Activated CD4-positive, alpha-beta T cell treated with anti-CD3 and anti-CD28 coated beads, Interleukin-2, Interleukin-4, amounts not matched to agents 100 ng/mL and 50 ng/mL, durations not matched to agents 16 hours and 8 hours (primary cell): ENCODE measurements around the gene MBD6.
"Not testable (repeated sequence)": the region's sequence is repeated elsewhere in the genome, so short reads cannot be mapped to it uniquely, and the experiment has no call there.

Experiments used
- DNase-seq: peaks from one replicate; pipeline ENCODE4 v3.0.0-alpha.2; 2020; ENCODE audit warnings: low spot score

Gene MBD6

GRCh38 chr12:57515408-57515933 is 7.2 kb upstream of the MBD6 start:
- DNase-seq, result no peak

- DNase-seq, result no peak
Measured at GRCh38 chr12:57515934-57516541, 6.6 kb upstream of the MBD6 start.

- no peak for DNase-seq
Measured at GRCh38 chr12:57516617-57517153, 5.9 kb upstream of the MBD6 start.

- DNase-seq, result no peak
Measured at GRCh38 chr12:57517187-57517586, 5.4 kb upstream of the MBD6 start.

- DNase-seq, result not testable (repeated sequence)
Measured at GRCh38 chr12:57517718-57518117, 4.9 kb upstream of the MBD6 start.

DNA sequence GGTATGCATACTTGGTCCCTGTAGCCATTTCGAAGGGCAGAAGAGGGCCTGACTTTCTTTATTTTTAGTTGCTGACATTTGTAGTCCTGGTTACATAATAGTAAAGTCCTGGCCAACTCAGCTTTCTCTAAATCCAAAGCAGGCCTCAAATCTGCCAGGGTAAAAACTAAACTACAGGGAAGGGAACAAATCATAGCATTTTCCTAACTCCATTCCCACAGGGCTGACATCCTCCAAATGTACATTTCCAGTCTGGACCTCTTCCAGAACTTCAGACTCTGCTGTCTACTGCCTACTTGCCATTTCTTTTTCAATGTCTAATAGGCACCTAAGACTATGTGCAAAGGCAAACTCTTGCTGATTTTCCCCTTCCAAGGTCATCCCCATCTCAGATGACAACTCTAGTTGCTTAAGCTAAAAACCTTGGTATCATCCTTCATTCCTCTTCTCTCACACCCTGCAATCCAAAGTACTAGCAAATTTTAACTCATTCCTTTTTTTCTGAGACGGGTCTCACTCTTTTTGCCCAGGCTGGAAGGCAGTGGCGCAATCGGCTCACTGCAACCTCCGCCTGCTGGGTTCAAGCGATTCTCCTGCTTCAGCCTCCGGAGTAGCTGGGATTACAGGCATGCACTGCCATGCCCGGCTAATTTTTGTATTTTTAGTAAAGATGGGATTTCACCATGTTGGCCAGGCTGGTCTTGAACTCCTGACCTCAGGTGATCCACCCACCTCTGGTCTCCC is 4.3 kb upstream of the MBD6 start:
- DNase-seq, result no peak

- peak; percentile 18 for DNase-seq
Measured at GRCh38 chr12:57518920-57519795, 3.5 kb upstream of the MBD6 start.

DNA sequence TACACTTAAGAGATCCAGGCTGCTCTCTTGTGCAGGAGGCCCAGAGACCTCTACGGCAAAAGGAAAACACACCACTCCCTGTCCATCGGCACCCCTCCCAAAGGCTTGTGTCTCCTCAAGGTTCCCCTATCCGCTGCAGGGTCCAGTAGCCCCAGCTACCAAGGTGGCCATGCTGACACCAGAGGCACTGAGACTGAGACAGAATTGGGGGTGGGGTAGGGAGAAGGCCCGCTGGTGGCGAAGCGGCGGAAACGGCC is 2.9 kb upstream of the MBD6 start:
- DNase-seq, result peak; percentile 35

DNA sequence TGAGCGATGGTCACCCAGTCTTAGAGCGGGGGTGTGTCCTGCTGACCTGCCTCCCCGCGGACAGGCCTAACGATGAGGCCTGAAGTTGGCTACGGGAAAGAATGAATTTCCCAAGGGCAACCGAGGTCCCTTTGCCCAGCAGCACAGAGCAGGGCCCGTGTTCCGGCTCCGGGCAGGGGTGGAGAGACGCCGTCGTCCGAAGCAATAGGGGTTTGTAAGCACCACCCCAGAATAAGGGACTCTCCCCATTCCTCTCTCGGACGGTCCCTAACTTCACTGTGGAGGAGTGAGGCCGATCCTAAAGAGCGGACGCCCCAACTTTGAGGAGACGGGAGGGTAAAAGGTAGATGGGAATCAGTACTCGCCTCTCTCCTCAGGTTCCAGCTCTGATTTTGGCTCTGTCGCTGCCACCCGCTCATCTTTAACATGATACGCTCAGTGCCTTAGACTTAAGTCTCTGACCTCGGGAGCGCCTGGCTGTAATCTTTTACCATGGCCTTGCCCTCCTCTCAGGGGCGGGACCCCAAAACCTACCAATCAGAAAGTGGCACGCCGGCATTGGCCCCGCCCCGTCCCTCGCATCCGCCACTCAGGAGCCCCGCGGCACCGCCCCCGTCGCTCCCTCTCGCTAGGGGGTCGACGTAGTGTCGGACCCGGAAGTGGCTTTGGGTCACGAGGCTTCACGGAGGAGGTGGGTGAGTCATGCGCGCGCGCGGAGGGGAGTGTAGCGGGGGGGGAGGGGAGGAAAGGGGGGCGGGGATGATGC is 2.4 kb upstream of the MBD6 start, which contains the start of gene DDIT3:
Gene DDIT3, minus strand, starts transcription at position 462 of the 766 bp plus-strand sequence. CDS start 3,108 bp downstream, outside the sequence.
- DNase-seq, result peak; percentile 99

DNA sequence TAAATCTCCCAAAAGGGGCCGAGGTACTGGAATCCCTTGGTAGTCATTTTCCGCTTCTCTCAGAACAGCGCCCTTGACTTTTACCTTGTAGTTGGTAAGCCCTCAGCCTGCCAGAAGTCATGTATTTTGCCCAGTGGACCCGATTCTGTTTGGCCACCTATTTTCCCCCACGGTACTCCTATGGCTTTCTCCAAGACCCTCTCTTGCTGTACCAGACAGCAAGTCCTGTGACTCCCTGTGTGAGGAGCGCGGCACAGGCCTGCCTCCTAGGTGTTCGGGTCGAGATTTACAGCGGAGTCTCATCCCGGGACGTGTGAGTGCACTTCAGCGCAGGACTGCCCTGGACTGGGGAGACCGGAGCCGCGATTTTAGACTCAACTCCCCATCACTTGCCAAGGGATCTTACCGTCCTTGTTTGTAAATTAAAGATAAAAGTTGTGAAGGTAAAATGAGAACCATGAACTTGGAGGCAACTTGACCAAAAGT is 1.1 kb upstream of the MBD6 start:
- DNase-seq, result no peak

DNA sequence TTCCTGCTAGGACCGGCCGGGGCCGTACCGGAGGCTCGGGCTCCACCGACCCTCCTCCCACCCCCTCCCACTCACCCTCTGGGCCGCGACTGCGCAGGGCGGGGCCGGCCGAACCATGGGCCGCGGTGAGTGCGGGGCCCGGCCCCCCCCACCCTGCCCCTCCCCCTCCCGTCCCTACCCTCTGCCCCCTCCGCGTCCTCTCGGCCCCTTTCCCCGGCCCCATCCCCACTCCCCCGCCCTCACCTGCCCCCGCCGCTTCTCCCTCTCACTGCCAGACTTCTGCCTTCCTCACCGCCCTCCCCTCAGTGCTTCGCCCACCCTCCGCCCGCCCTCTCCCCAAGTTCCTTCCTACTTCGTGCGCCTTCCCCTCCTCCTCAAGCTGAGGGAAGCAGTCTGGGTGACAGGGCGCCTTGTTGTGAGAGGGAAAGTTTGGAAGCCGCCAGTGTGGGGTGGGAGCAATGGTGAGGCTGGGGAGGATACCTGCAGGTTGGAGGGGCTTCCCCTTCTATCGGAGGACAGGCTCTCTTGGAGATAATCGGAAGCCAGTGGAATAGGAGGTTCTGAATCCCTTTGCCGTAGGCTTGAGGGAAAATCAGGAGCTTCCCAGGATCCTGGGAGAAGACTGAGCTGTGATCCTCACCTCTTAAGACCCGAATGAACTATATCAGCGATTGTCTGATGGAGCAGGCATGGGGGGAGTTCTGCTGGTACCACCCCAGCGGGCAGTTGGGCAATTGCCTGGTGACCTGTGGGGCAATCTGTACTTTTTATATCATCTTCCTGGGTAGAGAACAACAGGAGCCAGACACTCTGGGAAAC is 472 bp downstream of the MBD6 start:
- peak; percentile 31 for DNase-seq

GRCh38 chr12:57523706-57524614 is 1.3 kb downstream of the MBD6 start:
- DNase-seq, result no peak

DNA sequence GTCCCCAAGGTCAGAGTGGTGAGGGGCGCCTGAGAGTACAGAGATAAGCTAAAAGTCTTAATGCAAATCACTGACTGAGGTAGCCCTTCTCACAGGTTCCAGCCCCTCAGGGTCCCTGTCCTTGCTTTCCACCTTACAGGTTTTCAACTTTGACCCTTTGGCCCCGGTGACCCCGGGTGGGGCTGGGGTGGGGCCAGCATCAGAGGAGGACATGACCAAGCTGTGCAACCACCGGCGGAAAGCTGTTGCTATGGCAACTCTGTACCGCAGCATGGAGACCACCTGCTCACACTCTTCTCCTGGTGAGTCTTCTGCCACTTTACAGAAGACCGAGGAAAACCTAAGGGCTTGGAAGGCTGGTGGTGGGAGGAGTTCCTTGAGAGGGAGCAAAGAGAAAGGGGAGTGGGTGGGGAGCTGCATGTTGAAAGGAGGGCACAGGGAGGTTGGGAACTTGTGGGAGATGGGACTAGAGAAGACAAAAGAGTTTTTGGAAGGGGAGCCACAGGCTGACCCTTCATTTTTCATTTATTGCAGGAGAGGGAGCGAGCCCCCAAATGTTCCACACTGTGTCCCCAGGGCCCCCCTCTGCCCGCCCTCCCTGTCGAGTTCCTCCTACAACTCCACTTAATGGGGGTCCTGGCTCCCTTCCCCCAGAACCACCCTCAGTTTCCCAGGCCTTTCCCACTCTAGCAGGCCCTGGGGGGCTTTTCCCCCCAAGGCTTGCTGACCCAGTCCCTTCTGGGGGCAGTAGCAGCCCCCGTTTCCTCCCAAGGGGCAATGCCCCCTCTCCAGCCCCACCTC is 2.4 kb downstream of the MBD6 start:
- DNase-seq, result no peak

DNA sequence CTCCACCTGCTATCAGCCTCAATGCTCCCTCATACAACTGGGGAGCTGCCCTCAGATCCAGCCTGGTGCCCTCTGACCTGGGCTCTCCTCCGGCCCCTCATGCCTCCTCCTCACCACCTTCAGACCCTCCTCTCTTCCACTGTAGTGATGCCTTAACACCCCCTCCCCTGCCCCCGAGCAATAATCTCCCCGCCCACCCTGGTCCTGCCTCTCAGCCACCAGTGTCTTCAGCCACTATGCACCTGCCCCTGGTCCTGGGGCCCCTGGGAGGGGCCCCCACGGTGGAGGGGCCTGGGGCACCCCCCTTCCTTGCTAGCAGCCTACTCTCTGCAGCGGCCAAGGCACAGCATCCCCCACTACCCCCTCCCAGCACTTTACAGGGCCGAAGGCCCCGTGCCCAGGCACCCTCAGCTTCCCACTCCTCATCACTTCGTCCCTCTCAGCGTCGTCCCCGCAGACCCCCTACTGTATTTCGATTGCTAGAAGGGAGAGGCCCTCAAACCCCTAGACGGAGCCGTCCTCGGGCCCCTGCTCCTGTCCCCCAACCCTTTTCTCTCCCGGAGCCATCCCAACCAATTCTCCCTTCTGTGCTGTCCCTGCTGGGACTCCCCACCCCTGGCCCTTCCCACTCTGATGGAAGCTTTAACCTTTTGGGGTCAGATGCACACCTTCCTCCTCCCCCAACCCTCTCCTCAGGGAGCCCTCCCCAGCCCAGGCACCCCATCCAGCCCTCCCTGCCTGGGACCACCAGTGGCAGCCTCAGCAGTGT is 3.2 kb downstream of the MBD6 start:
- DNase-seq, result no peak

DNA sequence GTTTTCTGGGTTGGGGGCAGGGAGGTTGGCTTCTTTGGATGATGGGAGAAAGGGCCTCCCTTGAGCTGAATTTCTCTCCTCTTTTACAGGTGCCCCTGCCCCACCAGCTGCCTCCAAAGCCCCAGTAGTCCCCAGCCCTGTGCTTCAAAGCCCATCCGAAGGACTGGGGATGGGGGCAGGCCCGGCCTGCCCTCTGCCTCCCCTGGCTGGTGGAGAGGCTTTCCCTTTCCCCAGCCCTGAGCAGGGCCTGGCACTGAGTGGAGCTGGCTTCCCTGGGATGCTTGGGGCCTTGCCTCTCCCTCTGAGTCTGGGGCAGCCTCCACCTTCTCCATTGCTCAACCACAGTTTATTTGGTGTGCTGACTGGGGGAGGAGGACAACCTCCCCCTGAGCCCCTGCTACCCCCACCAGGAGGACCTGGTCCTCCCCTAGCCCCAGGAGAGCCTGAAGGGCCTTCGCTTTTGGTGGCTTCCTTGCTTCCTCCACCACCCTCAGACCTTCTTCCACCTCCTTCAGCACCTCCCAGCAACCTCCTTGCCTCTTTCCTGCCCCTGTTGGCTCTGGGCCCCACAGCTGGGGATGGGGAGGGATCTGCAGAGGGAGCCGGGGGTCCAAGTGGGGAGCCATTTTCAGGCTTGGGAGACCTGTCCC is 4.0 kb downstream of the MBD6 start:
- DNase-seq, result no peak

GRCh38 chr12:57527184-57527583 is 4.6 kb downstream of the MBD6 start:
- DNase-seq, result no peak

- no peak for DNase-seq
Measured at GRCh38 chr12:57528176-57528575, 5.6 kb downstream of the MBD6 start.
